IPS DF 6.9 (cell line): ENCODE measurements around the gene SRMS.
"Not testable (repeated sequence)": the region's sequence is repeated elsewhere in the genome, so short reads cannot be mapped to it uniquely, and the experiment has no call there.

Source experiments
- DNase-seq: peaks from one replicate; pipeline ENCODE4 v3.0.0-alpha.2; 2013; ENCODE audit warnings: low read depth, low spot score
- H3K27ac ChIP-seq: one replicate; pipeline ENCODE4 v1.5.1; 2013; ENCODE audit warnings: low read length, control low read depth
- H3K27me3 ChIP-seq: 2 replicates; pipeline ENCODE4 v1.6.1; 2013; ENCODE audit warnings: mild to moderate bottlenecking, low read length; ENCODE audit not compliant: control insufficient read depth, insufficient read depth
- H3K36me3 ChIP-seq: 2 replicates; pipeline ENCODE4 v1.6.1; 2013; ENCODE audit warnings: low read length; ENCODE audit not compliant: control insufficient read depth, insufficient read depth
- H3K4me1 ChIP-seq: 2 replicates; pipeline ENCODE4 v1.6.1; 2013; ENCODE audit warnings: low read length; ENCODE audit not compliant: control insufficient read depth, insufficient read depth
- H3K4me3 ChIP-seq: 2 replicates; pipeline ENCODE4 v1.5.1; 2013; ENCODE audit warnings: mild to moderate bottlenecking, low read length
- H3K9me3 ChIP-seq: 2 replicates; pipeline ENCODE4 v1.6.1; 2013; ENCODE audit warnings: low read length, inconsistent platforms; ENCODE audit not compliant: control insufficient read depth, insufficient read depth
- WGBS: extraction: QIAGEN DNeasy Blood & Tissue Kit; methylation state at CpG from one replicate; pipeline ENCODE4 v1.1.7; 2013; ENCODE audit warnings: mixed read lengths, missing lambda C conversion rate; ENCODE audit not compliant: insufficient read length, insufficient coverage; 5-methylcytosine and 5-hydroxymethylcytosine counted together

SRMS gene

GRCh38 chr20:63564036-63564810 is 16.7 kb upstream of the SRMS start:
- Histone ChIP-seq H3K36me3 (peaks cover 17% of the 10 kb centered on the region; the same call in 1 of the 2 replicates), H3K4me3 (no peak overlapping the region), H3K4me1 (no peaks in the 10 kb centered on the region), H3K27ac (no peak overlapping the region), H3K9me3 (no peaks in the 10 kb centered on the region), H3K27me3 (no peaks in the 10 kb centered on the region)
- DNase-seq: no peak
- no CpG with 5 or more reads among the region's 62 CpGs for WGBS

DNA sequence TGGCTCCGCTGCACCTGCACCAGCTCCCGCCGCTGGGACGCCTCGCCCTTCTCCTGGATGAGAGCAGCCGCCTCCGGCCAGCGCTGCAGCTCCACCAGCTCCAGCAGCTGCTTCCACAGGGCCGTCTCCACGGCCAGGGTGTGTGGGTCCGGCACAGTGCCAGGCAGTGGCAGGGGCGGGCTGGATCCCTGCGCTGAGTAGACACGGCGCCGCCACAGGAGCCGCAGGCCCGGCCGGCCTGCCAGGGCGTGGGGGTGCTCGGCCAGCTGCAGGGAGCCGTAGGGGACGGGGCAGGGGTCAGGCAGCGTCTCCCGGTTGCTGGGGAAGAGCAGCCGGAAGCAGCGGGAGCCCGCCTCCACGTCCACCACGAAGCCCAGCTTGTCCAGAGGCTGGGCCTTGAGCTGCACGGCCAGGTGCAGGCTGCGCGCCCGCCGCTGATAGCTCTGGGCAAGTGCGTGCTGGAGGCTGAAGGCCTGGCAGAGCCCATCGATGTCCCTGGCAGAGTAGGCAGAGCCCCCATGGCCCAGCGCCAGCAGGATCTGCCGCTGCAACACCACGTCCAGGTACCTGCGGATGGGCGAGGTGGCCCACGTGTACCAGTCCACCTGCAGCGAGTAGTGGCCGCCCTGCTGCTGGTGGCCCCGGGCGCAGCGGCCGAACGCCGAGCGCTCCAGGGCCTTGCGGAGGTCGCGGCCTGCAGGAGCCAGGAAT is 15.8 kb upstream of the SRMS start:
- no peaks in the 10 kb centered on the region for H3K27me3 ChIP-seq
- no peaks in the 10 kb centered on the region for H3K9me3 ChIP-seq
- H3K4me3 ChIP-seq: no peak overlapping the region
- peaks cover 17% of the 10 kb centered on the region; the same call in 1 of the 2 replicates for H3K36me3 ChIP-seq
- WGBS: no CpG with 5 or more reads among the region's 55 CpGs
- H3K4me1 ChIP-seq: no peaks in the 10 kb centered on the region
- no peak for DNase-seq
- no peak overlapping the region for H3K27ac ChIP-seq

GRCh38 chr20:63562461-63563224 is 15.1 kb upstream of the SRMS start:
- Histone ChIP-seq H3K9me3 (no peaks in the 10 kb centered on the region), H3K27me3 (no peaks in the 10 kb centered on the region), H3K27ac (no peak overlapping the region), H3K36me3 (peaks cover 17% of the 10 kb centered on the region; the same call in 1 of the 2 replicates), H3K4me1 (no peaks in the 10 kb centered on the region), H3K4me3 (no peak overlapping the region)
- WGBS: no CpG with 5 or more reads among the region's 54 CpGs
- no peak for DNase-seq

- no peaks in the 10 kb centered on the region for H3K9me3 ChIP-seq
- no CpG with 5 or more reads among the region's 36 CpGs for WGBS
- H3K4me1 ChIP-seq: no peaks in the 10 kb centered on the region
- DNase-seq: no peak
- no peak overlapping the region for H3K27ac ChIP-seq
- H3K27me3 ChIP-seq: no peaks in the 10 kb centered on the region
- H3K4me3 ChIP-seq: no peak overlapping the region
- peaks cover 14% of the 10 kb centered on the region; the same call in 1 of the 2 replicates for H3K36me3 ChIP-seq
Observed at GRCh38 chr20:63561624-63562396, 14.3 kb upstream of the SRMS start.

DNA sequence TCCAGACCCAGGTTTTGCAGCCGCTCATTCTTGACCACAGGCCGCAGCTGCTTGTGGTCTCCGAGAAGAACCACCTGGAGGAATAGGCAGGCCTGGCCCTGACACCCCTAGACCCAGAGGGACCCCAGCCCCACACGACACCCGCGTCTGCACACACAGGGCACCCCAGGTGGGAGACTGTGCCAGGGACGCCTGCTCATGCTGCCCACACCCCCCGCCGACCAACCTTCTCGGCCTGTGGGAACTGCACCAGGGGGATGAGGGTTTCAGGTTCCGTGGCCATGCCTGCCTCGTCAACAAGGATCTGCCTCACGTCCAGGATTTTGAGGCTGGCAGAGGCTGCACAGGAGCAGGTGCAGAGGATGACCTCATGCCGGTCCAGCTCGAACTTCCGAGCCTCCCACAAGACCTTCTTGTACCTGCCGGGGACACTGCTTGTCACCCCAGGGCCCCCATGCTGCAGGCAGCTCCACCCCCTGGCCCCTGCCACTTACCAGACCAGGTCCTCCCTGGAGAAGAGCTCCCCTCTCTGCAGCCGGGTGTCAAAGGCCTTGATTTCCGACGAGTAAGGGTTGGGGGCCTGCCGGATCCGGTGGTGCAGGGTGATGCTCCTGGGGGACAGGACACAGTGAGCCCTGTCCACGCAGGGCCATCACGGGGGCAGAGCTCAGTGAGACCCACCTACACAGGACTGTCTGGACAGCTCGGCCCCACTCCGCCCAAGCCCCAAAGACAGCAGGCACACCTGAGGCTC is 13.5 kb upstream of the SRMS start:
- WGBS: no CpG with 5 or more reads among the region's 26 CpGs
- Histone ChIP-seq H3K9me3 (no peaks in the 10 kb centered on the region), H3K27ac (no peak overlapping the region), H3K36me3 (peaks cover 12% of the 10 kb centered on the region; the same call in 1 of the 2 replicates), H3K27me3 (no peaks in the 10 kb centered on the region), H3K4me1 (no peaks in the 10 kb centered on the region), H3K4me3 (no peak overlapping the region)
- DNase-seq: no peak

GRCh38 chr20:63560333-63560805 is 12.8 kb upstream of the SRMS start:
- no CpG with 5 or more reads among the region's 16 CpGs for WGBS
- Histone ChIP-seq H3K27me3 (no peaks in the 10 kb centered on the region), H3K4me1 (no peaks in the 10 kb centered on the region), H3K36me3 (peaks cover 9% of the 10 kb centered on the region; the same call in 1 of the 2 replicates), H3K27ac (no peak overlapping the region), H3K4me3 (no peak overlapping the region), H3K9me3 (no peaks in the 10 kb centered on the region)
- no peak for DNase-seq

- not testable (repeated sequence) for H3K4me1 ChIP-seq, H3K27me3 ChIP-seq, H3K36me3 ChIP-seq, H3K4me3 ChIP-seq, DNase-seq, H3K9me3 ChIP-seq, H3K27ac ChIP-seq
- no CpG with 5 or more reads among the region's 31 CpGs for WGBS
Observed at GRCh38 chr20:63559485-63560332, 12.2 kb upstream of the SRMS start.

- no peaks in the 10 kb centered on the region for H3K9me3 ChIP-seq
- peaks cover 4% of the 10 kb centered on the region; the same call in 1 of the 2 replicates for H3K4me1 ChIP-seq
- WGBS: no CpG with 5 or more reads among the region's 14 CpGs
- no peaks in the 10 kb centered on the region for H3K27me3 ChIP-seq
- no peak overlapping the region for H3K27ac ChIP-seq
- peaks cover 7% of the 10 kb centered on the region; the same call in 1 of the 2 replicates for H3K36me3 ChIP-seq
- DNase-seq: no peak
- no peak overlapping the region for H3K4me3 ChIP-seq
Observed at GRCh38 chr20:63558804-63559484, 11.4 kb upstream of the SRMS start.
